Mesenteric fat pad (tissue), 1 donor: Measurements from ENCODE around the gene TBL3. TPM values are rescaled to one million over a fixed set of nuclear protein-coding genes. Genes with fewer than 3 reads are reported as not detected.
A peak's percentile ranks its signal among the peaks of the same experiment; 100 is the strongest.

Experiments used
- DNase-seq: peaks from one replicate; pipeline ENCODE4 v3.0.0-alpha.2; 2020; ENCODE audit warnings: low spot score
- total RNA-seq: library from RNA; stranded (reverse); fragmentation: NEBNext Ultra II Directional; extraction: Animal tissue kit (Norgen Biotek cat#: 25700); gene quantifications from one replicate; pipeline ENCODE4 v1.2.1, GENCODE V29; 2021
- donor health status: DM: yes; HTN: yes; CAD: no.

TBL3 gene
- total RNA-seq, 1 donor from 2014 or later: 26.5 TPM

GRCh38 chr16:1981398-1981836 is 9.6 kb downstream of the TBL3 start, which contains the start of gene NOXO1:
TSS of gene NOXO1 (minus strand) at chr16:1981469. CDS start at chr16:1981179, 290 bp downstream.
- no peak for DNase-seq

GRCh38 chr16:1982013-1982433 is 10.2 kb downstream of the TBL3 start:
- no peak for DNase-seq

DNA sequence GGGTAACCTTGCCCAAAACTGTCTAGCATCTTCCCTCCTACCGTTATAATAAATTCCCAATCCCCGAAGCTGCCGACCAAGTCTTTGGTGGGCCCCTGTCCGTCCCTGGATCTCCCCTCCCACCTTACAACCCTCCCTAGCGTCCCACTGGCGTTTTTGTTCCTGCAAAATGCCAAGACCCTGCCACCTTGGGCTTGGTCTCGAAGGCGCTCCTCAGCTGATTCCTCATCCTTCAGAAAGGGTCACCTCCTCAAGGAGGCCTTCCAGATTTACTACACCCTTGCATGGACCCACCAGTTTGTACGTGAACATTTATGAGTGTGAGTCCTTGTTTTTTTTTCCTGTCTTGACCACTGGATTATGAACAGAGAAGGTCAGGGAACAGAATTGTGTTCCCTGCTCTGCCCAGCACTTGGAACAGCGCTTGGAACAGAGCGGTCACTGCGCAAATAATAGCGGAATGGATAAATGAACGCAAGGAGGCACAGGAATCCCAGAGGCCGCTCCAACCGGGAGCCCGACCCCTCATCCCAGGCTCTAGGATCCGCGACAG is 11.2 kb downstream of the TBL3 start:
- no peak for DNase-seq

- DNase-seq: peak; percentile 98
Observed at GRCh38 chr16:1983544-1984346, 11.9 kb downstream of the TBL3 start, which contains the start of gene GFER. TSS of gene GFER (plus strand) at chr16:1984193. CDS start at chr16:1984219, 26 bp downstream.

DNA sequence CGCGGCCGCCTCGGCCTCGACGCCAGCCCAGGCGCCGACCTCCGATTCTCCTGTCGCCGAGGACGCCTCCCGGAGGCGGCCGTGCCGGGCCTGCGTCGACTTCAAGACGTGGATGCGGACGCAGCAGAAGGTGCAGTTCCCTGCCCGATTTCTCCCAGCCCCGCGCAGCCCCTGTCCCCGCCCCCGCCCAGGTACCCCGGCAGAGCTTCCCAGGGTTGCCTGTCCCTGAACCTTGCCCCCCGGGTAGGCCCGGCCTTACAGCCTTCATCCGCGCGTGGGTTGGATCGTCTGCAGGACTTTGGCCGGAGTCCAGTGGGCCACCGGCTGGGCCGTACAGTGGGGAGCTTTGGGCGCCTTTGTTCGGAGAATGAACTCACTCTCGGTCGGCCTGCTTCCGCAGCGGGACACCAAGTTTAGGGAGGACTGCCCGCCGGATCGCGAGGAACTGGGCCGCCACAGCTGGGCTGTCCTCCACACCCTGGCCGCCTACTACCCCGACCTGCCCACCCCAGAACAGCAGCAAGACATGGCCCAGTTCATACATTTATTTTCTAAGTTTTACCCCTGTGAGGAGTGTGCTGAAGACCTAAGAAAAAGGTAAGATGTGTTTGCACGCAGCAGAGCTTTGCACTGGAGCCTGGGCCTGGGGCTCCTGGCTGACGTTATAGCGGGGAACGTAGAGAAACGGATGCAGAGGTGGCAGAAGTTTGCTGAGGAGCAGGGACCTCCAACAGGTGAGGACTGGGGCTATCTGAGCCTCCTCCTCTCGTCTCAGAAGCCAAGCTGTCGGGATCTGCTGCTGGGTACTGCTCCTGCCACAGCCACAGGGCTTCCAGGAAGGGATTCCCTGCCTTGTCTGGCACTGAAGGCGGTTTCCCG is 12.7 kb downstream of the TBL3 start:
- no peak for DNase-seq

DNA sequence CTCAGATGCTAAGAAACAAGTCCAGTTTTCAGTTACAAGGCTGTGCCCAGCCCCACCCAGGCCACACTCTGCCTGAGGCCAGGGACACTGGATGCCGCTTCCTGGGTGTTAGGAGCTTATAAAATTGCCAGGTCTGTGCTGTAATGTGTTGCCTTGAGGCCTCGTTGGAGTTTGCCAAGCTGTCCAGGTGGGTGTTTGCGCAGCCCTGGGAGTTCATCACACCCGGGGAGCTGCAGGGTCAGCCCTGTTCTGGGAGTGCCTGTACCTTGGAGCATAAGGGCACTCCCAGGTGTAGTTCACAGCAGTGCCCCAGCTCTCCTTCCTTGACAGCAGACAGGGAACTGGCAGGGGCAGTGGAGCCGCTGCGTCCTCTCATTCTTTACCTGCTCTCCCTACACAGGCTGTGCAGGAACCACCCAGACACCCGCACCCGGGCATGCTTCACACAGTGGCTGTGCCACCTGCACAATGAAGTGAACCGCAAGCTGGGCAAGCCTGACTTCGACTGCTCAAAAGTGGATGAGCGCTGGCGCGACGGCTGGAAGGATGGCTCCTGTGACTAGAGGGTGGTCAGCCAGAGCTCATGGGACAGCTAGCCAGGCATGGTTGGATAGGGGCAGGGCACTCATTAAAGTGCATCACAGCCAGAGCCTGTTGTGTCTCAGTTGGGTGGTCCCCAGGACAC is 13.8 kb downstream of the TBL3 start:
- DNase-seq: no peak

GRCh38 chr16:1987198-1987597 is 15.3 kb downstream of the TBL3 start:
- DNase-seq: no peak

DNA sequence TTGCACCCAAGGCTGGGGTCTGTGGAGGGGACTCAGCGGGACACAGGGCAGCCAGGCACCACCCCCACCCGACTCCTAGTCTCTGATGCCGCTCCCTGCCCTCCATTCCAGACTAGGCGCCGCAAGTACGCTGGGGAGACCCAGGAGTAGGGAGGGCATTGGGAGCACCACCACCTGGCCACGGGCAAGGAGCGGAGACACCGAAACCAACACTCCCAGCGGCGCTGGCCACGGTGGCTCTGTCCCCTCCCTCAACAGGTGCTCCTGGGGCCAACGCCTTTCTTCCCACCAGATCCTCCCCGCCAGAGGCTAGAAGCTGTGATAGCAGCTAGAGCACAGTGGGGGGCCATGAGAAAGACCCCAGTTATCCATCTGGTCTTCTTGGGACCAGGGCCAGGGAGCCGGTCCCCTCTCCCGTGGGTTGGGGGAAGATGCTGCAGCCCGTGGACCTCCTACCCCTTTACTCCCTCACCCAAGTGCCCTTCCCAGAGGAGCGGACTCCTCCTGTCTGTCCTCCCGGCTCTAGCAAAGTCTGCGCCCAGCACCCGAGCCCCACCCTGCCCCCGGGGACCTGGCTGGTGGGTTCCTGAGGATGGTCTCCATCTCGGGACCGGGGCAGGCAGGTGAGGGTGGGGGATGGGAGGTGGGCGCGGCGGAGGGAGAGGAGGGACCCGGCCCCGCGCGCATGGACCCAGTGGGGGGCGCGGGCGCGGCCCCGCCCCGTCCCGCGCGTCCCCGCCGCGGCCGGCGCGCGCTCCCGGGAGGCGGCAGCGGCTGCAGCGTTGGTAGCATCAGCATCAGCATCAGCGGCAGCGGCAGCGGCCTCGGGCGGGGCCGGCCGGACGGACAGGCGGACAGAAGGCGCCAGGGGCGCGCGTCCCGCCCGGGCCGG is 17.6 kb downstream of the TBL3 start, which contains the start of gene SYNGR3:
Gene SYNGR3, plus strand, starts transcription at position 762 of the 892 bp plus-strand sequence. CDS start 133 bp downstream, outside the sequence.
- DNase-seq: no peak

- DNase-seq: no peak
Observed at GRCh38 chr16:1990101-1990350, 18.2 kb downstream of the TBL3 start.

DNA sequence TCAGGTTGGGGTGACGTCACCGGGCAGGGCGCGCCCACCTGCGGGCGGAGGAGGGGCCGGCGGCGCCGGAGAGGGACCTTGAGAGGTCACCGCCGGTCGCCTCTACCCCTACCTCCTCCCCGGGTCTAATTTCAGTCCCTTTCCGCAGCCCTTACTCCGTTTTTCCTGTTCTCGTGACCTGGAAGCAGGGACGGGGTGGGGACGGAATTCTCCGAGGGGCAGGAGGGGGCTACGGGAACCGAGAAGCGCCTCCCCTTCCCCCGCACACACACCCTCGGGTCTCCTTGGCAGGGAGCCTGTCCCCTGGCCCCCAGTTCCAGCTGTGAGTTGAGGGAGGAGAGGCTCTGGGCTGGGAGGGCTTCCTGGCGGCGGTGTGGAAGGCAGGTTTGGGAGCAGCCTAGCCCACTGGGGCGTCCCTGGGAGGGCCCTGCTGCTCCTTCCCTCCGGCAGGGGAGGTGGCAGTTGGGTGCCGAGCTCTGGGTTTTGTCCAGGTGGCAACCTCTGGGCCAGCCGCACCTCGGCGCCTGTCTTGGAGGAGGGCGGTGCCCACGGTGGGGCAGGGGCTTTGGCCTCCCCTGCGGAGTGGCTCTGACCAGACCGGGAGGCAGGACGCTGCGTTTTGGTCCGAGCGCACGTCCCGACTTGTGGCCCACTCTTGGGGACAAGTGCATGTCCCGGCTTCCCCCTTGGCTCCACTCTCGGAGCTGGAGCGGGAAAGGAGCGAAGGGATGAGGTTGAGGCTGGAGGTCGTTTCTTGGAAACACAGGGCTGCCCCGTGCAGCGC is 18.7 kb downstream of the TBL3 start:
- no peak for DNase-seq

GRCh38 chr16:1991135-1991551 is 19.3 kb downstream of the TBL3 start:
- no peak for DNase-seq

DNA sequence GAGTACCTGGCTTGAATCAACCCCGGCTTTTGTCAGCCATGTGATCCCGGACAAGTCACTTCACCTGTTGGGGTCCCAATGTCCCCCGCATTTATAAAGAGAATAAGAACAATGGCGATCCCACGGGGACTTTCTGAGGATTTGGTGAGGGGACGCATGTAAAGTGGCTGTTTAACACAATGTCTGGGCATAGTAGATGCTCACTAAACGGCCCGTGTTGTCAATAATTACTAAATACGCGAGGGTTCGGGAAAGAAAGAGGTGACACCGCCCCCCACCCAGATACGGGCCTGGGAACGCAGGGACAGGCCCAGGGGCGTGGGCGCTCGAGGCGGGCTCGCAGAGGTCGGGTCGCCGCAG is 19.7 kb downstream of the TBL3 start:
- DNase-seq: no peak

DNA sequence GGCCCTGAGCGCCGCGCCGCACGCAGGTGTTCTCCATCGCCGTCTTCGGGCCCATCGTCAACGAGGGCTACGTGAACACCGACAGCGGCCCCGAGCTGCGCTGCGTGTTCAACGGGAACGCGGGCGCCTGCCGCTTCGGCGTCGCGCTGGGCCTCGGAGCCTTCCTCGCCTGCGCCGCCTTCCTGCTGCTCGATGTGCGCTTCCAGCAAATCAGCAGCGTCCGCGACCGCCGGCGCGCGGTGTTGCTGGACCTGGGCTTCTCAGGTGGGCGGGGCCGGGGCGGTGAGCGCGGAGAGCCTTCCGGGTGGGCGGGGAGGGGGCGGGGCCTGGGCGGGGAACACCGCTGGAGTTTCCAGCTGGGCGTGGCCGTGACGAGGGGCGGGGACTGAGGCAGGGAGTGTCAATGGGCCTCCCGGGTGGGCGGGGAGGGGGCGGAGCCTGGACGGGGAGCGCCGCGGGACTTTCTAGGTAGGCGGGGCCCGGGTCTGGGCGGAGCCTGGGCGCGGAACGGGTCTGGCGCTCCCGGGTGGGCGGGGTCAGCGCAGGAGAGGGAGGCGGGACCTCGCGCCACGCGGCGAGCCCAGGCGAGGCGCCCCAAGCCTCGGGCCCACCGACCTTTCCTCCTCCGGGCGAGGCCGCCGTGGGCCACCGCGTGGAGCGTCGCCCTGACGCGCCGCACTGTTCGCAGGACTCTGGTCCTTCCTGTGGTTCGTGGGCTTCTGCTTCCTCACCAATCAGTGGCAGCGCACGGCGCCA is 20.3 kb downstream of the TBL3 start:
- peak; percentile 97 for DNase-seq

GRCh38 chr16:1992704-1993317 is 21.0 kb downstream of the TBL3 start:
- DNase-seq: no peak

GRCh38 chr16:1993731-1994131 is 21.9 kb downstream of the TBL3 start:
- DNase-seq: no peak

DNA sequence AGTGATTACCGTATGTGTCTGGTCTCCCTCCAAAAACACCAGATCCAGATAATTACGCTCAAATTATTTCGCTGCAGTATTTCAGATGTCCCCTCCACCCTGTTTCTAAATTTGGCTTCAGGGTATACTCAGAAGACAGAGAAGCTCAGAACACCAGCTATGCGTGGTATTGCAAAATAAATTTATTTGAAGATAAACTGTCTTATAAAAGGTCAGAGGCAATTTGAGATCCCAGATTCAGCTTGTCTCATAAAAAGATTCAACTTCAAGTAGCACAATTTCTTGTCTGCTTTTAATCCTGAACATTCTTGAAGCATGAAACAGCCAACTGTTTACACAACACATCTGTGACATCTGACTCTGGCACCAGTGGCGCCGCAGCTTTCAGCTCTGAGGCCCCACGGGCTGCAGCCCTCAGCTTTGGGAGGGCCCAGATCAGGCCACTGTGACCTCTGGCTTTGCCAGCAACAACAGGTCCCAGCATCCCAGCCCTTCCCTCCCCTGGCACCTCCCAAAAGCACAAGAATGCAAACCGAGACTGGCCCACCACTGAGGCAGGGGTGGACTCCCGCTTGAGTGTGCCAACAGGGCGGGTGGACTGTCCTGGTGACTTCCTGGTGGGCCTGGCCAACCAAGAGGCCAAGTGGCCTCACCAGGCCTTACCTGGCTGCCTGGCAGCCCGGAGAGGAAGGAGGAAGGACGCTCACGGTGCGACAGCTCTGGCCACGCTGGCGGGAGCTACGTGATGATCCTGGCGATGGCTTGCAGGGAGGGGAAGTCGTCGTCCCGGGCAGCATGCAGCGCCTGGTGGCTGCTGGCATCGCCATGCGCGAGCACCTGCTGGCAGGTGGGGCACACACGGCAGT is 25.9 kb downstream of the TBL3 start:
- DNase-seq: no peak

DNA sequence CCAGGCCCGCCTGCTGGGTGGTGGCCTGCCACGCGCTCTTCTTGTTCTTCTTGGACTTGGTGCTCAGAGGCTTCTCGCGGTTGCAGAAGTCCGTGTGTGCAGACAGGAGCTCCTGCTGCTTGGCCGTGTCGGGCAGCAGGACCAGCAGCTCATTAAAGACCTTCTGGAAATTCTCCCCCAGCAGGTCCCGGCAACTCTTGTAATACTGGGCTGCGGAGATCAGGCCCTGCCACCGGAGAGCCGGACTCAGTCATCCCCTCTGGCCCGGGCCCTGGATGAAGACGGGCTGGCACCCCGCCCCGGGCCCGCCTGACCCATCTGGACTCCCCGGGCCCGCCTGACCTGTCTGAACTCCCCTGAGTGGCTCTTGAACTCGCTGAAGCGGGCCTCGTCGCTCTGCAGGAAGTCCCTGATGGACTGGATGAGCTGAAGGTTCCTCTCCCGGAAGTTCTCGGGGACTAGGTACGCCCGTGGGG is 26.5 kb downstream of the TBL3 start:
- DNase-seq: no peak
